Testis (tissue), 2 donors: ENCODE measurements around the gene ERP27.

Source experiments
- CTCF ChIP-seq, 3 experiments: fragments of 450-650 bp in 2 of 3; fragments of 200-600 bp in 1 of 3; sonication (generic) in 1 of 3; IDR thresholded peaks; one replicate each; pipeline ENCODE4 v1.5.1; 2016 to 2019; ENCODE audit warnings: antibody characterized with exemption in 3 of 3, mild to moderate bottlenecking in 2 of 3, moderate library complexity in 1 of 3
- POLR2A ChIP-seq: fragments of 450-650 bp; IDR thresholded peaks from one replicate; pipeline ENCODE4 v1.6.1; 2017; ENCODE audit warnings: antibody characterized with exemption, mild to moderate bottlenecking, moderate library complexity

- no peak for TF ChIP-seq CTCF (IDR thresholded peaks at IDR 0.05)
- TF ChIP-seq POLR2A = no peak
Measured at GRCh38 chr12:14965221-14965620, 26.9 kb upstream of the ERP27 start.
